Measurements from ENCODE around the gene CHPF2.
A peak's percentile ranks its signal among the peaks of the same experiment; 100 is the strongest.

The CHPF2 gene

DNA sequence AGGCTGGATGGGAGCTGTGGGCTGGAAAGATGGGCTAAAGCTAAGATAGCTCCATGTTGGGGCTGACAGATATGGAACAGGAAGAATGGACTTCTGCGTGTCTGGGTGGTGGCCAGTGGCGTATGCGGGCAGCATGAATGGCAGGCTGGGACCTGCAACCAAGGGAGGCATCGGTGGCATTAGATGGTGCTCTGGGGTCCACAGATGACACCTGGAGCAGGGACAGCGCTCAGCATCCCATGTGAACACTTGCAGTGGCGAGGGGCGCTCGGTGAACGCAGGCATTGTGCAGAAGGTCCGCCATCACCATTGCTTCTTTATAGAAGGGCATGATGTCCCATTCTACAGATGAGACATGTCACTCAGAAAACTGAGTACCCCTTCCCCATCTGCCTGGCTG is 37.2 kb downstream of the CHPF2 start:
- H3K36me3 Mint-ChIP-seq (ENCODE audit: low read depth): no peaks in the 10 kb centered on the region
- no peak overlapping the region for H3K27ac Mint-ChIP-seq
- H3K4me1 Mint-ChIP-seq (ENCODE audit: low read depth): peaks cover 3% of the 10 kb centered on the region
- H3K4me3 Mint-ChIP-seq: no peak overlapping the region
- H3K9me3 Mint-ChIP-seq: no peaks in the 10 kb centered on the region
- H3K27me3 Mint-ChIP-seq (ENCODE audit: low read depth): no peaks in the 10 kb centered on the region

DNA sequence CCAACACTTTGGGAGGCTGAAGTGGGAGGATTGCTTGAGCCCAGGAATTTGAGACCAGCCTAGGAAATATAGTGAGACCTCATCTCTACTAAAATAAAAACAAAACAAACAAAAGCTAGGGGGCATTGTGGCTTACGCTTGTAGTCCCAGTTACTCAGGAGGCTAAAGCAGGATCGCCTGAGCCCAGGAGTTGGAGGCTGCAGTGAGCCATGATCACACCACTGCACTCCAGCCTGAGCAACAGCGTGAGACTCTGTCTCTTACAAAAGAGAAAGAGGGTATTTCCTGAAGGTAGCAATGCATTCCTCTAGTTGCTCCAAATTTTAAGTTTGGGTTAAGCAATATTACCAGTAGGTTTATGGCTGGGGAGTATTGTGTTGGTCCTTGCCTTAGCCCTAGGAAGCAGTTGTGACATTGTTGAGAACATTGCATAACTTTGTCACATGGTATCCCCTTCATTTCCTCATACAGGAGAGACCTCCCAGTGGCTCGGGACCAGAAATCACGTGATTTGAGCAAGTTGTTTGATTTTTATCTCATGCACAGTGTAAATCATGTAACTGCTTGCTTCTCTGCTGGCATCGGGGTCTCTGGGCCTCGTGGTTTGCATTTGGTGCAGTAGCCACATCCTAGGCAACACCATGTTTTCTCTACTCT is 39.5 kb downstream of the CHPF2 start:
- Mint-ChIP-seq H3K9me3 (no peaks in the 10 kb centered on the region), H3K36me3 (ENCODE audit: low read depth) (no peaks in the 10 kb centered on the region), H3K4me1 (ENCODE audit: low read depth) (peaks cover 8% of the 10 kb centered on the region), H3K27me3 (ENCODE audit: low read depth) (peaks cover 7% of the 10 kb centered on the region), H3K4me3 (no peak overlapping the region), H3K27ac (no peak overlapping the region)

DNA sequence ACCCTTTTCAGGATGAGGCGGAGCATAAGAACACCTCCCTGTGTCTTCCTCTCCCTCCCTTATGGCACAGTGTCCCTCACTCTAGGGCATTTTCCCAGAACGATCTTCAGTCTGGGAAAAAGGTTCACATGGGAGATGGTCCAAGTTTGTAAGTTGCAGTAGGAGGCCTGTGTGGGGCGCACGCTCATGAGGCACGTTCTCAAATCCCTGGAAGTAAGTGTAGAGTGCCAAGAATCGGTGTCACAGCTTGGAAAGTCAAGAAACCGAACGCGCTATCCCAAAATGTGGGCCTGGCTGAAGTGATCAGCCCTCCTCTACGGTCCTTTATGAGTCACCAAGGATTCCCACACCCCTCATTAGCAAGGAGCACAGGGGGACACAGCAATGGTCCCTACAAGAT is 40.1 kb downstream of the CHPF2 start:
- Mint-ChIP-seq H3K9me3 (no peaks in the 10 kb centered on the region), H3K4me3 (no peak overlapping the region), H3K4me1 (ENCODE audit: low read depth) (peaks cover 9% of the 10 kb centered on the region), H3K36me3 (ENCODE audit: low read depth) (no peaks in the 10 kb centered on the region), H3K27me3 (ENCODE audit: low read depth) (peaks cover 7% of the 10 kb centered on the region), H3K27ac (no peak overlapping the region)

- H3K27ac Mint-ChIP-seq: no peak overlapping the region
- no peaks in the 10 kb centered on the region for H3K36me3 Mint-ChIP-seq (ENCODE audit: low read depth)
- H3K27me3 Mint-ChIP-seq (ENCODE audit: low read depth): peaks cover 7% of the 10 kb centered on the region
- H3K9me3 Mint-ChIP-seq: no peaks in the 10 kb centered on the region
- peaks cover 9% of the 10 kb centered on the region for H3K4me1 Mint-ChIP-seq (ENCODE audit: low read depth)
- no peak overlapping the region for H3K4me3 Mint-ChIP-seq
Measured at GRCh38 chr7:151272877-151273276, 40.6 kb downstream of the CHPF2 start.

- Mint-ChIP-seq H3K4me1 (ENCODE audit: low read depth) (peaks cover 9% of the 10 kb centered on the region), H3K9me3 (no peaks in the 10 kb centered on the region), H3K4me3 (no peak overlapping the region), H3K36me3 (ENCODE audit: low read depth) (no peaks in the 10 kb centered on the region), H3K27me3 (ENCODE audit: low read depth) (peaks cover 12% of the 10 kb centered on the region), H3K27ac (no peak overlapping the region)
Measured at GRCh38 chr7:151273651-151274390, 41.5 kb downstream of the CHPF2 start.

- H3K9me3 Mint-ChIP-seq: no peaks in the 10 kb centered on the region
Measured at GRCh38 chr7:151274396-151274795, 42.1 kb downstream of the CHPF2 start.

GRCh38 chr7:151274936-151275812 is 42.9 kb downstream of the CHPF2 start:
- peak overlapping the region; percentile 57 for H3K4me3 Mint-ChIP-seq
- no peaks in the 10 kb centered on the region for H3K36me3 Mint-ChIP-seq (ENCODE audit: low read depth)

More at GRCh38 chr7:151274396-151274795, 42.1 kb downstream of the CHPF2 start:
- Mint-ChIP-seq H3K4me3 (peak overlapping the region; percentile 8), H3K27ac (no peak overlapping the region), H3K27me3 (ENCODE audit: low read depth) (peaks cover 12% of the 10 kb centered on the region), H3K4me1 (ENCODE audit: low read depth) (peaks cover 9% of the 10 kb centered on the region), H3K36me3 (ENCODE audit: low read depth) (no peaks in the 10 kb centered on the region)

GRCh38 chr7:151275813-151276577 is 43.7 kb downstream of the CHPF2 start:
- peaks cover 13% of the 10 kb centered on the region for H3K27me3 Mint-ChIP-seq (ENCODE audit: low read depth)
- H3K36me3 Mint-ChIP-seq (ENCODE audit: low read depth): no peaks in the 10 kb centered on the region
- H3K9me3 Mint-ChIP-seq: no peaks in the 10 kb centered on the region
- H3K27ac Mint-ChIP-seq: no peak overlapping the region
- peak overlapping the region; percentile 53 for H3K4me3 Mint-ChIP-seq
- H3K4me1 Mint-ChIP-seq (ENCODE audit: low read depth): peaks cover 9% of the 10 kb centered on the region

More at GRCh38 chr7:151274936-151275812, 42.9 kb downstream of the CHPF2 start:
- Mint-ChIP-seq H3K27me3 (ENCODE audit: low read depth) (peaks cover 12% of the 10 kb centered on the region), H3K9me3 (no peaks in the 10 kb centered on the region), H3K27ac (no peak overlapping the region), H3K4me1 (ENCODE audit: low read depth) (peaks cover 9% of the 10 kb centered on the region)

- Mint-ChIP-seq H3K36me3 (ENCODE audit: low read depth) (no peaks in the 10 kb centered on the region), H3K4me1 (ENCODE audit: low read depth) (peaks cover 9% of the 10 kb centered on the region), H3K27me3 (ENCODE audit: low read depth) (peaks cover 16% of the 10 kb centered on the region), H3K4me3 (peak overlapping the region; percentile 68), H3K9me3 (no peaks in the 10 kb centered on the region), H3K27ac (no peak overlapping the region)
Measured at GRCh38 chr7:151276666-151277590, 44.6 kb downstream of the CHPF2 start.

DNA sequence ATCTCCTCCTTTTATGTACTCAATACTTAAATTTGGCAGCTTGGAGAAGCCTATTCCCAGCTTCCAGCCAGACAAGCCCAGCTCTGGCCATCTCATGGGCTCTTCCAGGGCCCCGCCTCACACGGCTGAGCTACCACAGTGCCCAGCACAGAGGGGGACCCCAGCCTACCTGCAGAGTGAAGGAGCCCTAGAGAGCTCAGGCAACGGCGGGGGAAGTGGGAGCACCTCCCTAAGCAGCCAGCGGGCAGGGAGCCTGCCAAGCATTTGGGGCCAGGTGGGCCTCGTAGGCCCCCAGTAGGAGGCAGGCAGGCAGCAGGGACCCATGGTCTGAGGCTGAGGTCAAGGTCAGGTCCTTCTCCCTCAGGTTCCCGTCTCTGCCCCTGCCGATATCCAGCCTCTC is 45.3 kb downstream of the CHPF2 start:
- Mint-ChIP-seq H3K4me1 (ENCODE audit: low read depth) (peaks cover 6% of the 10 kb centered on the region), H3K4me3 (peak overlapping the region; percentile 68), H3K27me3 (ENCODE audit: low read depth) (peaks cover 20% of the 10 kb centered on the region), H3K36me3 (ENCODE audit: low read depth) (no peaks in the 10 kb centered on the region), H3K9me3 (no peaks in the 10 kb centered on the region), H3K27ac (no peak overlapping the region)

DNA sequence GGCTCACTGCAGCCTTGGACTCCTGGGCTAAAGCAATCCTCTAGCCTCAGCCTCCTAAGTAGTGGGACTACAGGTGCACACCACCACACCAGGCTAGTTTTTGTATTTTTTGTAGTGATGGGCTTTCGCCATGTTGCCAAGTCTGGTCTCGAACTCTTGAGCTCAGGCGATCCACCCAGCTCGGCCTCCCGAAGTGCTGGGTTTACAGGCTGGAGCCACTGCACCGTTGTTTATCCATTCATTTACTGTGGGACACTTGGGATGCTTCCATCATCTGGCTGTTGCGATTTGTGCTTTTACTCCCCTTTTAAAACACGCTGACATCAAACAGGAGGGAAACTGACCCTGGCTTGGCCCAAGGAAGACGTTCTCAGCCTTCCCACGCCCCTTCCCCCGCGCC is 46.7 kb downstream of the CHPF2 start:
- Mint-ChIP-seq H3K4me1 (ENCODE audit: low read depth) (peaks cover 6% of the 10 kb centered on the region), H3K9me3 (no peaks in the 10 kb centered on the region), H3K27ac (no peak overlapping the region), H3K27me3 (ENCODE audit: low read depth) (peaks cover 28% of the 10 kb centered on the region), H3K36me3 (ENCODE audit: low read depth) (no peaks in the 10 kb centered on the region), H3K4me3 (no peak overlapping the region)

DNA sequence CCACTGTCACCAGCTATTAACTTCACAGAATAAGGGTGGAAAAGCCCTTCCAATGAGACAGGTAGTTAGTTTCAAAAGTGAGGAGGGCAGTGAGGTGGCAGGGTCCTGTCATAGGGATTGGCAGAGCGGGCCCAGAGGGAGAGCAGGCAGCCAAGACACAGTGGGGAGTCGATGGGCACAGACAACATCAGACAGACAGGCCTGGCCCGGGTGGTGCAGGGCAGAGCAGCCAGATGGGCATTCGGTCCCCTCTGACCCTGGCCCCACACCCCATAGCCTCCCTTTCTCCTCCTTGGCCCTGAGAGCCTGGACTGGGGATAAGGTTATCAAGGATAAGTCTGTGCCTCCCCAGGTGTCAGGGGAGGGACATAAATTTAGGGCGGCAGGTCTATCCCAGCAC is 47.6 kb downstream of the CHPF2 start:
- peaks cover 32% of the 10 kb centered on the region for H3K27me3 Mint-ChIP-seq (ENCODE audit: low read depth)
- H3K4me3 Mint-ChIP-seq: no peak overlapping the region
- H3K36me3 Mint-ChIP-seq (ENCODE audit: low read depth): no peaks in the 10 kb centered on the region
- H3K27ac Mint-ChIP-seq: no peak overlapping the region
- H3K9me3 Mint-ChIP-seq: no peaks in the 10 kb centered on the region
- H3K4me1 Mint-ChIP-seq (ENCODE audit: low read depth): peaks cover 6% of the 10 kb centered on the region

DNA sequence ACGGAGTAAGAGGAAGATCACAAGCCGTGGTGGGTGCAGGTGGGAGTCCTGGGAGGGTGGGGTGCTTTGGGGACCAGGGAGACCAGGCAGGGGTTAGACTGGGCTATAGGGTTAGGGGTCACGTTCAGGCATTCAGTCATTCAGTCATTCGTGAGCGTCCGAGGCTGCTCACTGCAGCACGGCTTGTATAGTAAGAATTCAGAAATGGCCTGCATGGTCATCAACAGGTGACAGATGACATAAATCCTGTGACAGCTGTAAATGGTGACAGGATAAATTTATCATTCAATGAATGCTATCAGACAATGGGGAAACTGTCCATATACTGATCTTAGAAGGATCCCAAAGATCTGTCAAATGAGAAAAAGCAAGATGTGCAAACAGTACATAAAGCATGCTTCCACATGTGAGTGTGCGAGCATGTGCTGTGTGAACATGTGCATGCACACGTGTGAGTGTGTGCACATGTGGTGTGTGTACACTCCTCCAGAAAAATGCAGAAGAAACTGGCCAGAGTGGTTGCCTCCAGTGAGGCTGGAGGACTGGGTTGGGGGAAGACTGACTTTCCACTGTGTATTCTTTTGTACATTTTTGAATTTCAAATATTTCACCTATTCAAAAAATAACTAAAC is 48.2 kb downstream of the CHPF2 start:
- Mint-ChIP-seq H3K4me1 (ENCODE audit: low read depth) (peaks cover 6% of the 10 kb centered on the region), H3K4me3 (no peak overlapping the region), H3K36me3 (ENCODE audit: low read depth) (no peaks in the 10 kb centered on the region), H3K27ac (no peak overlapping the region), H3K9me3 (no peaks in the 10 kb centered on the region), H3K27me3 (ENCODE audit: low read depth) (peaks cover 28% of the 10 kb centered on the region)

All from T-helper 1 cell treated with Interleukin-12 subunit alpha and Interleukin-12 subunit beta and Interleukin-4 antibody, amounts not matched to agents 30 μg/mL and 1 μg/mL, for 36 hours (primary cell).